CD14-positive monocyte (primary cell): ENCODE measurements around the gene CDH11. TPM values are rescaled to one million over a fixed set of nuclear protein-coding genes. Genes with fewer than 3 reads are reported as not detected.
A peak's percentile ranks its signal among the peaks of the same experiment; 100 is the strongest.

ENCODE experiments used
- DNase-seq, 3 donors: peaks; one replicate each; pipeline ENCODE4 v3.0.0-alpha.2; 2011 to 2022
- H2AFZ ChIP-seq: 2 replicates; pipeline ENCODE4 v1.6.0; 2012; ENCODE audit warnings: mild to moderate bottlenecking, low read depth, low read length, inconsistent platforms; ENCODE audit not compliant: insufficient read depth, poor library complexity, severe bottlenecking
- H3K27ac ChIP-seq, 2 donors: 1 replicate in 1 of 2; 2 replicates in 1 of 2; pipeline ENCODE4 v1.5.1; 2012 to 2013; ENCODE audit warnings: low read length in 2 of 2, control low read depth in 1 of 2, inconsistent platforms in 1 of 2, low read depth in 1 of 2, mild to moderate bottlenecking in 1 of 2
- H3K27me3 ChIP-seq, 2 donors: one replicate each; pipeline versions ENCODE4 v1.6.0 to v1.6.1; 2011 to 2013; ENCODE audit warnings: low read length in 2 of 2; ENCODE audit not compliant: control insufficient read depth in 2 of 2, insufficient read depth in 2 of 2
- H3K36me3 ChIP-seq, 2 donors: replicated peaks in 1 of 2; 1 replicate in 1 of 2; 2 replicates in 1 of 2; pipeline versions ENCODE4 v1.5.1 to v1.6.1; 2012 to 2013; ENCODE audit warnings: low read length in 2 of 2, control low read depth in 1 of 2, inconsistent platforms in 1 of 2, mild to moderate bottlenecking in 1 of 2; ENCODE audit not compliant: insufficient read depth in 2 of 2, control insufficient read depth in 1 of 2
- H3K4me1 ChIP-seq, 2 donors: 1 replicate in 1 of 2; 2 replicates in 1 of 2; pipeline versions ENCODE4 v1.5.1 to v1.6.1; 2012 to 2013; ENCODE audit warnings: low read length in 2 of 2, control low read depth in 1 of 2, inconsistent platforms in 1 of 2, mild to moderate bottlenecking in 1 of 2, moderate library complexity in 1 of 2; ENCODE audit not compliant: insufficient read depth in 2 of 2, control insufficient read depth in 1 of 2
- H3K4me2 ChIP-seq: replicated peaks from 2 replicates; pipeline ENCODE3; 2012; ENCODE audit warnings: low read length, moderate library complexity, mild to moderate bottlenecking; ENCODE audit not compliant: poor library complexity, severe bottlenecking; ENCODE audit errors: extremely low read depth
- H3K4me3 ChIP-seq, 3 experiments: fragments of 200-600 bp in 1 of 3; sonication (generic) in 1 of 3; replicated peaks in 1 of 3; 1 replicate in 2 of 3; 2 replicates in 1 of 3; pipeline ENCODE4 v1.5.1; 2011 to 2013; ENCODE audit warnings: low read length in 3 of 3, mild to moderate bottlenecking in 3 of 3, control low read depth in 2 of 3, low read depth in 2 of 3, inconsistent platforms in 1 of 3, moderate library complexity in 1 of 3
- H3K79me2 ChIP-seq: 2 replicates; pipeline ENCODE4 v1.6.0; 2012; ENCODE audit warnings: mild to moderate bottlenecking, control low read depth, inconsistent platforms, low read length, moderate library complexity; ENCODE audit not compliant: insufficient read depth
- H3K9ac ChIP-seq: 2 replicates; pipeline ENCODE4 v1.6.0; 2017; ENCODE audit warnings: low read length, mild to moderate bottlenecking; ENCODE audit not compliant: insufficient read depth, poor library complexity, severe bottlenecking
- H3K9me3 ChIP-seq, 2 donors: replicated peaks in 1 of 2; 1 replicate in 1 of 2; 2 replicates in 1 of 2; pipeline versions ENCODE4 v1.5.1 to v1.6.1; 2012 to 2013; ENCODE audit warnings: low read length in 2 of 2, control low read depth in 1 of 2; ENCODE audit not compliant: control insufficient read depth in 1 of 2, insufficient read depth in 1 of 2
- H4K20me1 ChIP-seq: 2 replicates; pipeline ENCODE4 v1.6.0; 2012; ENCODE audit warnings: mild to moderate bottlenecking, low read length, control low read depth, moderate library complexity; ENCODE audit not compliant: insufficient read depth
- H3K27ac Mint-ChIP-seq, 7 donors: one replicate each; pipeline ENCODE4 v1.8.0; 2020; ENCODE audit warnings: mild to moderate bottlenecking in 7 of 7, mixed read lengths in 7 of 7, moderate library complexity in 6 of 7, inconsistent platforms in 2 of 7
- H3K27me3 Mint-ChIP-seq, 3 donors: one replicate each; pipeline ENCODE4 v1.8.0; 2021 to 2022; ENCODE audit warnings: low read depth in 3 of 3, mild to moderate bottlenecking in 3 of 3, mixed read lengths in 3 of 3, moderate library complexity in 3 of 3, inconsistent platforms in 1 of 3
- H3K36me3 Mint-ChIP-seq, 2 donors: one replicate each; pipeline ENCODE4 v1.8.0; 2020; ENCODE audit warnings: mixed read lengths in 2 of 2, inconsistent platforms in 1 of 2, mild to moderate bottlenecking in 1 of 2
- H3K4me1 Mint-ChIP-seq: one replicate; pipeline ENCODE4 v1.8.0; 2020; ENCODE audit warnings: mild to moderate bottlenecking, mixed read lengths
- H3K4me3 Mint-ChIP-seq, 2 donors: one replicate each; pipeline ENCODE4 v1.8.0; 2020; ENCODE audit warnings: mild to moderate bottlenecking in 2 of 2, mixed read lengths in 2 of 2, moderate library complexity in 1 of 2
- H3K9me3 Mint-ChIP-seq, 7 donors: one replicate each; pipeline ENCODE4 v1.8.0; 2020 to 2022; ENCODE audit warnings: mixed read lengths in 7 of 7, mild to moderate bottlenecking in 6 of 7, moderate library complexity in 6 of 7, inconsistent platforms in 2 of 7
- CTCF ChIP-seq: fragments of 200-600 bp; IDR thresholded peaks from one replicate; pipeline ENCODE4 v1.8.0; 2022; ENCODE audit warnings: antibody characterized with exemption, mild to moderate bottlenecking
- WGBS: methylation state at CpG from one replicate; pipeline ENCODE4 v1.1.5; 2013; ENCODE audit warnings: missing lambda C conversion rate; ENCODE audit not compliant: insufficient coverage; 5-methylcytosine and 5-hydroxymethylcytosine counted together
- intact Hi-C, 2 donors: fragments of 100-400 bp; cut with micrococcal nuclease; formaldehyde crosslinking; loops; one replicate each; pipeline versions ENCODE4 v1.15.0 to v1.15.1; 2023
- polyA plus RNA-seq, 3 donors: library from polyadenylated mRNA; depleted of rRNA in 1 of 3; unstranded in 2 of 3; stranded (reverse) in 1 of 3; fragments of 300-500 nt in 2 of 3; fragments of >200 nt in 1 of 3; fragmentation: Illumina TruSeq in 2 of 3; gene quantifications; 1 replicate in 2 of 3; 2 replicates in 1 of 3; pipeline ENCODE4 v1.2.3, GENCODE V29; 2012 to 2021

The CDH11 gene
- polyA plus RNA-seq, 3 donors = not detected

GRCh38 chr16:65126845-65127624 is 5.2 kb upstream of the CDH11 start:
- WGBS = 100% methylated on average over 3 of the region's 6 CpGs
- H3K9me3 Mint-ChIP-seq = peaks cover 0 to 12% (median 3%) of the 10 kb centered on the region in 7 donors
- Histone ChIP-seq H3K9me3 (no peaks in the 10 kb centered on the region), H3K36me3 (no peaks in the 10 kb centered on the region), H3K4me3 (no peak overlapping the region), H3K27me3 (peaks cover 17 to 35% of the 10 kb centered on the region in 2 donors), H2AFZ (no peak overlapping the region), H3K27ac (no peak overlapping the region), H3K4me1 (no peaks in the 10 kb centered on the region), H3K9ac (no peak overlapping the region), H3K79me2 (no peaks in the 10 kb centered on the region), H3K4me2 (no peak overlapping the region), H4K20me1 (no peaks in the 10 kb centered on the region)
- no peak overlapping the region for H3K4me3 Mint-ChIP-seq
- intact Hi-C loops = no loop called here
- no peaks in the 10 kb centered on the region for H3K4me1 Mint-ChIP-seq
- DNase-seq = no peak
- no peaks in the 10 kb centered on the region for H3K36me3 Mint-ChIP-seq
- peak; percentile 11 for TF ChIP-seq CTCF
- H3K27ac Mint-ChIP-seq = no peak overlapping the region
- H3K27me3 Mint-ChIP-seq = peaks cover 26 to 31% (median 31%) of the 10 kb centered on the region in 3 donors

- no peak overlapping the region for H2AFZ ChIP-seq
- H3K36me3 ChIP-seq = no peaks in the 10 kb centered on the region
- no peak for TF ChIP-seq CTCF
- peaks cover 0 to 15% (median 4%) of the 10 kb centered on the region in 7 donors for H3K9me3 Mint-ChIP-seq
- H3K4me3 ChIP-seq = no peak overlapping the region
- WGBS = 28% methylated on average over 2 of the region's 5 CpGs
- no peak overlapping the region for H3K27ac ChIP-seq
- H3K4me1 Mint-ChIP-seq = no peaks in the 10 kb centered on the region
- H3K27me3 Mint-ChIP-seq = peaks cover 35 to 41% (median 41%) of the 10 kb centered on the region in 3 donors
- no peaks in the 10 kb centered on the region for H3K4me1 ChIP-seq
- H3K36me3 Mint-ChIP-seq = no peaks in the 10 kb centered on the region
- peaks cover 22 to 44% of the 10 kb centered on the region in 2 donors for H3K27me3 ChIP-seq
- no peak overlapping the region for H3K27ac Mint-ChIP-seq
- no peak for DNase-seq
- H4K20me1 ChIP-seq = no peaks in the 10 kb centered on the region
- H3K79me2 ChIP-seq = no peaks in the 10 kb centered on the region
- intact Hi-C loops = no loop called here
- no peak overlapping the region for H3K9ac ChIP-seq
- no peaks in the 10 kb centered on the region for H3K9me3 ChIP-seq
- no peak overlapping the region for H3K4me3 Mint-ChIP-seq
- no peak overlapping the region for H3K4me2 ChIP-seq
These were observed 4.0 kb upstream of the CDH11 start for GRCh38 chr16:65125871-65126270.
